NCI-H1436 (cell line): ENCODE results near the gene OASL.

Experiments used
- DNase-seq: peaks from one replicate; lab custom pipeline; 2025; lab: John Stamatoyannopoulos, UW

The OASL gene

GRCh38 chr12:121015825-121016766, 22.9 kb downstream of the OASL start, which contains the start of gene C12orf43:
Gene C12orf43 (minus strand): TSS chr12:121016487. CDS start chr12:121016474, 13 bp downstream.
- DNase-seq: peak; percentile 91

DNA sequence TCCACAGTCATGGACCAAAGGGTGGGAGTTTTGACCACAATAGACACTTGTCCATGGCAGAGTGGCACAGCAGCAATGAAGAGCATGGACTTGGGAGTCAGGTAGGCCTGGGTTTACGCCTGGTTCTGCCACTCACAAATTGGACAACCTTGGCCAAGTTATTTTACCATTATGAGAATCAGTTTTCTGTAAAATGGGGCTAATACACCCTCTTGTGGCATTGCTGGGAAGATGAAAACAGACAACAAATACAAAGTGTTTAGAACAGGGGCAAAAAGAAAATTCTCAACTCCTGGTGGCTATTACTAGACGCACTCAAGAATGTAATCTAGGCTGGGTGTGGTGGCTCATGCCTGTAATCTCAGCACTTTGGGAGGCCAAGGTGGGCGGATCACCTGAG, 25.3 kb downstream of the OASL start:
- DNase-seq: no peak

DNA sequence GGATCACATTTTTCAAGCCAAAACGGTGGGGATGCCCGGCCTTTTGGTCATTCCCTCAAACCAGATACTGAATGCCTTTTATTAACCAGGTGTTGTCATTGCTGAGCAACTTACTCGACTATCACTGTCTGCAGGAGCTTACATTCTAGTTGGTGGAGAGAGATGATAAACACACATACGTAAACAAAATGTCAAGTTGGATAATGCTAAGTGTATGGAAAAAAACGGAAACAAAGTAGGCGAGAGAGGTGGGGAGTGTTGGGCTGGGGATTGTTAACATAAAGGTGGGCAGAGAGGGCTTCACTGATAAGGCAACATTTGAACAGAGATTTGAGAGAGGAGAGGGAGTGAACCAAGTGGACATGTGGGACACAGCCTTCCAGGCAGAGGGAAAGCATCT, 27.2 kb downstream of the OASL start:
- no peak for DNase-seq

DNA sequence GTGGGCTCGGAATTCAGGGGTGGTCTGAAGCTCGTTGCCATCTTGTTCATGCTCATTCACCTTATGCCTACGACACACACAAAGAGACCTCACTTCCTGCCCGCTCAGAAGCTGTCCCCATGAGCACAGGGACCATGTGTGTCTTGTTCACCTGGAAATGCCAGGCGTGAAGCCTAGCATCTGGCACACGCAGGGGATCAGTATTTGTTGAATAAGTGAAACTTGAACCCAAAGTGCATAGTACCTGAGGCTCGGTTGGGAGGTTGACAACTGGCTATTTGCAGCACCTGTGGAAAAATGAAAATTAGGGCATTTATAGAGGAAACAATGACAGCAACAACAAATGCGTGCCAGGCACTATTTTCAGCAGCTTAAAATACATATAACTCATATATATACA, 28.2 kb downstream of the OASL start:
- DNase-seq: no peak

- DNase-seq: no peak
Measured at GRCh38 chr12:121009741-121010140, 29.3 kb downstream of the OASL start.

- DNase-seq: no peak
Measured at GRCh38 chr12:121008347-121009098, 30.5 kb downstream of the OASL start.

GRCh38 chr12:121005346-121005815, 33.7 kb downstream of the OASL start:
- peak; percentile 15 for DNase-seq

GRCh38 chr12:121004253-121004815, 34.7 kb downstream of the OASL start:
- DNase-seq: no peak

DNA sequence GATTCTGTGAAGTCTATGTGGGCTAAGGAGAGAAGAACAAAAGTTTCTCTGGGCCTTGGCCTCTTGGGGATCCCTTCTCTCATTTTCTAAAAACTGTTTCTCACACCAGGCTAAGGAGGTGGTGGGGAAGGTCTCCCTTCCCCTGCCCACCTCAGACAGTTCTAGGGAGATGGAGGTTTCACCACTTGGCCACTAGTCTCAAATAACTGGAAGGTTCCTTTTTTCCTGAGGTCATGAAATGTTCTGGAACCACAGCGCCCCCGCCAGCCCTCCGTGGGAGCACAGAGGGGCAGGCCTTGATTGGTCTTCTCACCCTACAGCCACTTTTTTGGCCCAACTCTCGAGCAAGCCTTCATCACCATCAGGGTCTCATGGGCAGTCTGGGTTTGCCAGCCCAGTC, 35.4 kb downstream of the OASL start:
- no peak for DNase-seq

- DNase-seq: no peak
Measured at GRCh38 chr12:121001841-121002483, 37.1 kb downstream of the OASL start.

DNA sequence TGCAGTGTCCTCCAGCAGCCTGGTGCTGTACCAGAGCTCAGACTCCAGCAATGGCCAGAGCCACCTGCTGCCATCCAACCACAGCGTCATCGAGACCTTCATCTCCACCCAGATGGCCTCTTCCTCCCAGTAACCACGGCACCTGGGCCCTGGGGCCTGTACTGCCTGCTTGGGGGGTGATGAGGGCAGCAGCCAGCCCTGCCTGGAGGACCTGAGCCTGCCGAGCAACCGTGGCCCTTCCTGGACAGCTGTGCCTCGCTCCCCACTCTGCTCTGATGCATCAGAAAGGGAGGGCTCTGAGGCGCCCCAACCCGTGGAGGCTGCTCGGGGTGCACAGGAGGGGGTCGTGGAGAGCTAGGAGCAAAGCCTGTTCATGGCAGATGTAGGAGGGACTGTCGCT, 38.0 kb downstream of the OASL start:
- no peak for DNase-seq

GRCh38 chr12:121000530-121000929, 38.5 kb downstream of the OASL start:
- DNase-seq: no peak

GRCh38 chr12:120999191-121000120, 39.6 kb downstream of the OASL start:
- no peak for DNase-seq

DNA sequence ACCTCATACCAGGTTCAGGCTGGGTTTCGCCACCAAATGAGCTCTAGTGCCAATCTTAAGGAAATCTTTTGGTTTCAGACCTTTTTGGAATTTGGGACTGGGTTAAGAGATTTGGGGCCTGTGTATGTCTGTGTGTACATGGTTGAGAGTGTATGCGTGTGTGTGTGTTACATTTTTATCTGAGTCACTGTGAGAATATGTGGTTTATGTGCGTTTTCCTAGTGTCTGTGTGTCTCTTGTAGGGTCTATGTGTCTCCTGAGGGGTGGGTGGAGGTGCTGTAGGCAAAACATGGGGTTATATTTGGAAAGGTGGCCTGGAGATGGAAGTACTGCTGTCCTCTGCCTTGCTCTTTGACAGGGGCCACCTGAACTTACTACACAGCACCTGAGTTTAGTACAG, 40.6 kb downstream of the OASL start:
- no peak for DNase-seq

GRCh38 chr12:120997448-120997847, 41.6 kb downstream of the OASL start:
- DNase-seq: no peak

DNA sequence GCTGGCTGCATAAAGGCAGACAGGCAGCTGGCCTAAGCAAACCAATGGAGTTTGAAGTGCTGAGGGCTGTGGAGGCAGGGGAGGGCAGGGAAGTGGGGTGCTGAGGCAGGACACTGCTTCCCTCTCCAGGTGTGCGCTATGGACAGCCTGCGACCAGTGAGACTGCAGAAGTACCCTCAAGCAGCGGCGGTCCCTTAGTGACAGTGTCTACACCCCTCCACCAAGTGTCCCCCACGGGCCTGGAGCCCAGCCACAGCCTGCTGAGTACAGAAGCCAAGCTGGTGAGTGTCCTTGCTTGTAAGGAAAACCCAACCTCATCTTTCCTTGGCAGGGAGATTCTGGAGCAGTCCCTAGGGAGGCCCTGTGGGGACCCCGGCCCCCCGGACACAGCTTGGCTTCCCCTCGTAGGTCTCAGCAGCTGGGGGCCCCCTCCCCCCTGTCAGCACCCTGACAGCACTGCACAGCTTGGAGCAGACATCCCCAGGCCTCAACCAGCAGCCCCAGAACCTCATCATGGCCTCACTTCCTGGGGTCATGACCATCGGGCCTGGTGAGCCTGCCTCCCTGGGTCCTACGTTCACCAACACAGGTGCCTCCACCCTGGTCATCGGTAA, 42.8 kb downstream of the OASL start:
- DNase-seq: no peak

- DNase-seq: no peak
Measured at GRCh38 chr12:120994589-120995337, 44.3 kb downstream of the OASL start.

GRCh38 chr12:120994059-120994458, 45.0 kb downstream of the OASL start:
- no peak for DNase-seq

- DNase-seq: no peak
Measured at GRCh38 chr12:120993496-120993895, 45.5 kb downstream of the OASL start.

GRCh38 chr12:120992989-120993388, 46.1 kb downstream of the OASL start:
- DNase-seq: no peak
